ENCODE data around the gene BIN2. TPM values are rescaled to one million over a fixed set of nuclear protein-coding genes. Genes with fewer than 3 reads are reported as not detected.
A peak's percentile ranks its signal among the peaks of the same experiment; 100 is the strongest.

The BIN2 gene
- total and polyA plus RNA-seq, 9 of the 15 experiments (the other 6 are each of a cell fraction or from before 2014, with no cell fraction given): 0.04 to 0.39 (median 0.25) TPM; not detected in 1

- TF ChIP-seq, protein P1, sequence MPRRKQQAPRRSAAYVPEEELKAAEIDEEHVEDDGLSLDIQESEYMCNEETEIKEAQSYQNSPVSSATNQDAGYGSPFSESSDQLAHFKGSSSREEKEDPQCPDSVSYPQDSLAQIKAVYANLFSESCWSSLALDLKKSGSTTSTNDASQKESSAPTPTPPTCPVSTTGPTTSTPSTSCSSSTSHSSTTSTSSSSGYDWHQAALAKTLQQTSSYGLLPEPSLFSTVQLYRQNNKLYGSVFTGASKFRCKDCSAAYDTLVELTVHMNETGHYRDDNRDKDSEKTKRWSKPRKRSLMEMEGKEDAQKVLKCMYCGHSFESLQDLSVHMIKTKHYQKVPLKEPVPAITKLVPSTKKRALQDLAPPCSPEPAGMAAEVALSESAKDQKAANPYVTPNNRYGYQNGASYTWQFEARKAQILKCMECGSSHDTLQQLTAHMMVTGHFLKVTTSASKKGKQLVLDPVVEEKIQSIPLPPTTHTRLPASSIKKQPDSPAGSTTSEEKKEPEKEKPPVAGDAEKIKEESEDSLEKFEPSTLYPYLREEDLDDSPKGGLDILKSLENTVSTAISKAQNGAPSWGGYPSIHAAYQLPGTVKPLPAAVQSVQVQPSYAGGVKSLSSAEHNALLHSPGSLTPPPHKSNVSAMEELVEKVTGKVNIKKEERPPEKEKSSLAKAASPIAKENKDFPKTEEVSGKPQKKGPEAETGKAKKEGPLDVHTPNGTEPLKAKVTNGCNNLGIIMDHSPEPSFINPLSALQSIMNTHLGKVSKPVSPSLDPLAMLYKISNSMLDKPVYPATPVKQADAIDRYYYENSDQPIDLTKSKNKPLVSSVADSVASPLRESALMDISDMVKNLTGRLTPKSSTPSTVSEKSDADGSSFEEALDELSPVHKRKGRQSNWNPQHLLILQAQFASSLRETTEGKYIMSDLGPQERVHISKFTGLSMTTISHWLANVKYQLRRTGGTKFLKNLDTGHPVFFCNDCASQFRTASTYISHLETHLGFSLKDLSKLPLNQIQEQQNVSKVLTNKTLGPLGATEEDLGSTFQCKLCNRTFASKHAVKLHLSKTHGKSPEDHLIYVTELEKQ (CRISPR knock-in tag; IDR thresholded peaks at IDR 0.05): no peak
- no peak for TF ChIP-seq CEBPG (CRISPR knock-in tag; IDR thresholded peaks at IDR 0.05)
- no peak for TF ChIP-seq CEBPG (tag; conservative IDR thresholded peaks at IDR 0.05 in 1 of 2, IDR thresholded peaks at IDR 0.05 in 1 of 2)
- no peak for TF ChIP-seq RBM39 (optimal IDR thresholded peaks at IDR 0.05; ENCODE audit: low read depth, low read length)
- TF ChIP-seq ATF4 (CRISPR knock-in tag; IDR thresholded peaks at IDR 0.05): peak; percentile 23; the same call in 1 of the 2 replicates
- peak; percentile 97; the same call in 1 of the 2 replicates for TF ChIP-seq SRSF3 (IDR thresholded peaks at IDR 0.05; ENCODE audit: insufficient read depth, low read length)
- TF ChIP-seq EP300 (IDR thresholded peaks at IDR 0.05; ENCODE audit: low read length): peak; percentile 41; the same call in 1 of the 2 replicates
- peak; percentile 89 for TF ChIP-seq MTA3 (IDR thresholded peaks at IDR 0.05; ENCODE audit: borderline replicate concordance)
- TF ChIP-seq, protein P2, sequence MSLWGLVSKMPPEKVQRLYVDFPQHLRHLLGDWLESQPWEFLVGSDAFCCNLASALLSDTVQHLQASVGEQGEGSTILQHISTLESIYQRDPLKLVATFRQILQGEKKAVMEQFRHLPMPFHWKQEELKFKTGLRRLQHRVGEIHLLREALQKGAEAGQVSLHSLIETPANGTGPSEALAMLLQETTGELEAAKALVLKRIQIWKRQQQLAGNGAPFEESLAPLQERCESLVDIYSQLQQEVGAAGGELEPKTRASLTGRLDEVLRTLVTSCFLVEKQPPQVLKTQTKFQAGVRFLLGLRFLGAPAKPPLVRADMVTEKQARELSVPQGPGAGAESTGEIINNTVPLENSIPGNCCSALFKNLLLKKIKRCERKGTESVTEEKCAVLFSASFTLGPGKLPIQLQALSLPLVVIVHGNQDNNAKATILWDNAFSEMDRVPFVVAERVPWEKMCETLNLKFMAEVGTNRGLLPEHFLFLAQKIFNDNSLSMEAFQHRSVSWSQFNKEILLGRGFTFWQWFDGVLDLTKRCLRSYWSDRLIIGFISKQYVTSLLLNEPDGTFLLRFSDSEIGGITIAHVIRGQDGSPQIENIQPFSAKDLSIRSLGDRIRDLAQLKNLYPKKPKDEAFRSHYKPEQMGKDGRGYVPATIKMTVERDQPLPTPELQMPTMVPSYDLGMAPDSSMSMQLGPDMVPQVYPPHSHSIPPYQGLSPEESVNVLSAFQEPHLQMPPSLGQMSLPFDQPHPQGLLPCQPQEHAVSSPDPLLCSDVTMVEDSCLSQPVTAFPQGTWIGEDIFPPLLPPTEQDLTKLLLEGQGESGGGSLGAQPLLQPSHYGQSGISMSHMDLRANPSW (CRISPR knock-in tag; IDR thresholded peaks at IDR 0.05): no peak
- TF ChIP-seq HMGN3 (IDR thresholded peaks at IDR 0.05; ENCODE audit: borderline replicate concordance, extremely low read depth, insufficient read length, low read depth, low read length): peak; percentile 44
- no peak for TF ChIP-seq MAFG (tag; conservative IDR thresholded peaks at IDR 0.05)
- no peak for TF ChIP-seq SLC30A9 (CRISPR knock-in tag; IDR thresholded peaks at IDR 0.05)
- TF ChIP-seq ZBTB17 (CRISPR knock-in tag; IDR thresholded peaks at IDR 0.05): no peak
- no peak for TF ChIP-seq ZNF449 (CRISPR knock-in tag; IDR thresholded peaks at IDR 0.05)
- TF ChIP-seq, protein P3, sequence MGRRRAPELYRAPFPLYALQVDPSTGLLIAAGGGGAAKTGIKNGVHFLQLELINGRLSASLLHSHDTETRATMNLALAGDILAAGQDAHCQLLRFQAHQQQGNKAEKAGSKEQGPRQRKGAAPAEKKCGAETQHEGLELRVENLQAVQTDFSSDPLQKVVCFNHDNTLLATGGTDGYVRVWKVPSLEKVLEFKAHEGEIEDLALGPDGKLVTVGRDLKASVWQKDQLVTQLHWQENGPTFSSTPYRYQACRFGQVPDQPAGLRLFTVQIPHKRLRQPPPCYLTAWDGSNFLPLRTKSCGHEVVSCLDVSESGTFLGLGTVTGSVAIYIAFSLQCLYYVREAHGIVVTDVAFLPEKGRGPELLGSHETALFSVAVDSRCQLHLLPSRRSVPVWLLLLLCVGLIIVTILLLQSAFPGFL (CRISPR knock-in tag; IDR thresholded peaks at IDR 0.05): no peak
- TF ChIP-seq CEBPB (tag; IDR thresholded peaks at IDR 0.05): no peak
These were observed 85.3 kb downstream of the BIN2 start, which contains the start of gene DAZAP2 (continued) for GRCh38 chr12:51238510-51239334.

Measured in K562 (cell line).